ENCODE data around the gene ATAD3A.
"Not testable (repeated sequence)": the region's sequence is repeated elsewhere in the genome, so short reads cannot be mapped to it uniquely, and the experiment has no call there.

GRCh38 chr1:1533176-1533893 is 21.4 kb downstream of the ATAD3A start:
- not testable (repeated sequence) for TF ChIP-seq CTCF (conservative IDR thresholded peaks at IDR 0.05; ENCODE audit: low read depth, low read length); EZH2 (IDR thresholded peaks at IDR 0.05; ENCODE audit: borderline replicate concordance, low read depth, low read length, poor library complexity, severe bottlenecking)
